Erythroblast (primary cell): ENCODE data around the gene GALNT10.
A peak's percentile ranks its signal among the peaks of the same experiment; 100 is the strongest.

Experiments
- DNase-seq, 2 experiments: peaks; one replicate each; lab custom pipeline; 2025; lab: John Stamatoyannopoulos, UW
- GATA1 ChIP-seq: IDR thresholded peaks from 2 replicates; pipeline ENCODE4 v1.6.1; 2011; ENCODE audit warnings: low read depth, mild to moderate bottlenecking, control low read depth, low read length, moderate library complexity
- POLR2A ChIP-seq: IDR thresholded peaks from 2 replicates; pipeline ENCODE4 v1.6.1; 2011; ENCODE audit warnings: mild to moderate bottlenecking, low read length

Gene GALNT10

GRCh38 chr5:154370813-154371212, 180.3 kb downstream of the GALNT10 start:
- TF ChIP-seq GATA1, result no peak
- TF ChIP-seq POLR2A, result no peak
- DNase-seq, result peak; percentile 53 to 64

DNA sequence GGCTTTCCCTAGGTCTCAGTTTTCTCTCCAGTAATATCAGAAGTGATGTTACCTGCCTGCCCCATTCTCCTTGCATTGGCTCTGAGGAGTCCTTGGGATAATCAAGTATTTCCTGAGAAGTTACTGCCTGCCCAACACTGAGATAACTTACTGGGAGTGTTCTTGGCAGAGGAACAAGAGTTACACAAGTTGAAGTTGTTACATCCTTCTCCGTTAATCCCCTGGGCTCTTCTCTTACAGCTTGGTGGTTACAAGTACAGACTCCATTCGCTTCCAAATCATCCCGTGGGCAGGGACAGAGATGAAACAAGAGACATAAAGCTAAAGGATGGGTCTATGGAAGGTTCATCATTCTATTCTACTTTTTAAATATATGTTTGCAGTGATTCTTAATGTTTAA, 181.2 kb downstream of the GALNT10 start:
- DNase-seq, result peak; percentile 73 to 79

DNA sequence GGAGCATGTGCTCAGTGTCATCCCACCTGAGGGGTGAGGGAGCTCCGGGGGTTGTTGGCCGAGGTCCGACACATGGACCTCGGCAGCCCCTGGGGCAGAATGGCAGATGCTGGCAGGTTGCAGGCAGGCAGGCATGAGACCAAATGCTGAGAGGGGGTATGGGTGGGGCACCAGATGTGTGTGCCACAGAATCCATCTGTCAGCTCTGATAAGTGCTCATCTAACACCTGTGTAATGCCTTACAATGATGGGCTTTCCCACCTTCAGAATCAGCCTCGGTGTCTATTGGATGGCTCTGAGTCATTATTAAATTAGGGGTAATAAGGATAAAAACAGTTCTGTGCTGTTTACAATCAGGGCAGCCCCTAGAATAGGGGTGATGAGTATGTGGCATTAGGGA, 182.1 kb downstream of the GALNT10 start:
- TF ChIP-seq POLR2A (no peak), GATA1 (no peak)
- peak; percentile 77 to 84 for DNase-seq

More for the DNA sequence above, 181.2 kb downstream of the GALNT10 start:
- TF ChIP-seq GATA1 (no peak), POLR2A (no peak)

DNA sequence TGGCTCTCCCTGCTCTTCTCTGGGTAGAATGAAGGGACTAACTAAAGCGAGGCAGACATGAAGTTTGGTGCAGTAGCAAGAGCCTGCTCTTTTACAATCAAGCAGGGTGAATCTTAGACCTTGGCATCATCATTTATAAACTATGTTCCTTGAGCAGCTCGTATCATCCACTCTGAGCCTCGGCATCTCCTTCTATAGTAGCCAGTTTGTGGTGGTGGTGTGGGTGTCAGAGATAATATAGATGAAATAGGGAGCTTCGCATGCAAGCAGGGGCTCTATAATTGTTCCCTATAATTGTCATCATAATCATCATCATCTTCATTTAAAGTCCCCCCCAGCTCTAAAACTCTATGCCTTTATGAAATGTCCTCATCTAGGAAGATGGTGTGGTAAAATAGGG, 182.8 kb downstream of the GALNT10 start:
- peak in 1 of 2 experiments; percentile 82 for DNase-seq
- TF ChIP-seq POLR2A (no peak), GATA1 (no peak)

DNA sequence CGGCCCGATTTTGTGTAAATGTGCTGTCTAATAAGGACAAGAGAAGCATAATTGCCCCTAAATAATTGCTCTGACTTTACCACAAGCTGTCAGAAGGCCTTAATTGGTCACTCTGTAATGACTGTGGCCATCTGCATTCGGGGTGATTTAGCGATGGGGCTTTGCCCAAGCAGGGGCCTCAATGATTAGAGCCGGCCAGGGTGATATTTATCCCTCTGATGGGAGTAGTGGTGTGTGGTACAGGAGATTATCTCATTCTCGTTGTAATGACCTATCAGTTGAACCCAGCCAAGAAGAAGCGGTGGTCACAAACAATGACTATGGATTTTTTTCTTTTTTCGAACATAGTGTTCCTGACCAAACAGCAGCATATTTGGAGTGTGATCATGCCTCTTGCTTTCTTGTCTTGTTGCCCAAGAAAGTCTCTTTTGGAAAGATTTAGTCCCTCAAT, 183.2 kb downstream of the GALNT10 start:
- no peak for TF ChIP-seq GATA1
- TF ChIP-seq POLR2A, result no peak
- peak; percentile 91 to 99 for DNase-seq

- DNase-seq, result no peak
- TF ChIP-seq GATA1 (no peak), POLR2A (no peak)
Observed at GRCh38 chr5:154374264-154374663, 183.7 kb downstream of the GALNT10 start.

DNA sequence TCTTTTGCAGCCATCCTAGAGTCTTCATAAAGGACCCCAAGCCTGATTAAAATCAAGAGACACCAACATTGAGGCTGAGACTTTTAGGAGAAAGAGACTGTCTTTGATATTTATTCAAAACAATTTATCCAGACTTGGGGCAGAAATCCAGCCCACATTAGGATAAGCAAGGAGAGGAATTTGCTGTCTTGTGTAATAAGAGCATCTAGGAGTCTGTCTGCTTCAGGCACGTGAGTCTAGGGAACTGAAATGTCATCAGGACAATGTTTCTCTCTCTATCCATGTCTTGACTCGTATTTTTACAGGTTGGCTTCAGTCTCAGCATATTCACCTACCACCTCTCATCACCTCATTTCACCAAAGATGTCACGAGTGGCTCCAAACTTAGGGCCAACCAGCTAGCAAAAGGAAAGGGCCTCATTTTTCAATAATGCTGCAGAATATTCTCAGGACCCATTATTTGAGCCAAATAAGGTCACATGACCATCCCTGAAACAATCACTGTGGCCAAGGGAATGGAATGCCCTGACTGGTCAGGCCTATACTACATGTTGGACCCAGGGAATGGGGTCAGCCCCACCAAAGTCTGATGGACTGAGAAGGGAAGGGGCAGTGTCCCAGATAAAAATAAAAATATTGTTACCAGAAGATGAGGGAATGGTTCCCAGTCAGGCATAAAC, 184.9 kb downstream of the GALNT10 start:
- peak in 1 of 2 experiments; percentile 25 for DNase-seq
- no peak for TF ChIP-seq POLR2A
- no peak for TF ChIP-seq GATA1

GRCh38 chr5:154376481-154376880, 185.9 kb downstream of the GALNT10 start:
- TF ChIP-seq POLR2A, result no peak
- TF ChIP-seq GATA1, result no peak
- no peak for DNase-seq

- TF ChIP-seq GATA1 (no peak), POLR2A (no peak)
- no peak for DNase-seq
Observed at GRCh38 chr5:154377754-154378533, 187.4 kb downstream of the GALNT10 start.

GRCh38 chr5:154380263-154380662, 189.7 kb downstream of the GALNT10 start:
- TF ChIP-seq POLR2A, result no peak
- no peak for TF ChIP-seq GATA1

DNA sequence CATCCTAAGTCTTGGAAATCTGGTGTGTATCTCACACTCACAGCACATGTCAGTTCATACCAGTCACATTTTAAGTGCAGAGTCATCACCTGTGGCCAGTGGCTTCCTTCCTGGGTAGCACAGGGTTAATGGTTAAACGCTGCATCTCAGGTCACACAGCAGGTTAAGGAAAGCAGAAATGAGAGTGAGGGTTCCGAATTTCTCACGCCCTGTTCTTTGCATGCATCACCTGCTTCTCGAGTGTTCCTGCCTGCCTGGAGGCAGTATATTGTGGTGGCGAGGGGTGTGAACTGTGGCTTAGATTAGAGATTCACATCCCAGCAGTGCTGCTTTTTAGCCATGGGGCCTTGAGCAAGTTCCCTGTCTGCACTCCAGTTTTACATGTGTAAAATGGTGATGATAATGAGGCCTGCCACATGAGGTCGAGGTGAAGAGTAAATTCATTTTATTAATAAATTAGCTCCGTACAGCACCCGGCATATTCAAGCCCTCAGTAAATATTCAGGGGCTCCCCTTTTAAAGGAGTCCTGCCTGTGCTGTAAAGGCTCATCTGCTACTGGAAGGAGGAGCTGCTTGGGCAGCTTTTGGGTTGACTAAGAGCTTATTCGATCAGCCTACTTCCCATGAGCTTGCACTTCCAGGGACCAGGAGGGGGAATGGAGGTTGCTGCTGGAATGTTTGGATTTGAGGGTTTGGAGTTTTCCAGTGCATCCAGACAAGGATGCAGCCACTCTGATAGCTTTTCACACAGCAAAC, 194.1 kb downstream of the GALNT10 start:
- no peak for DNase-seq
- TF ChIP-seq POLR2A (no peak), GATA1 (no peak)

More at GRCh38 chr5:154380263-154380662, 189.7 kb downstream of the GALNT10 start:
- DNase-seq, result no peak

DNA sequence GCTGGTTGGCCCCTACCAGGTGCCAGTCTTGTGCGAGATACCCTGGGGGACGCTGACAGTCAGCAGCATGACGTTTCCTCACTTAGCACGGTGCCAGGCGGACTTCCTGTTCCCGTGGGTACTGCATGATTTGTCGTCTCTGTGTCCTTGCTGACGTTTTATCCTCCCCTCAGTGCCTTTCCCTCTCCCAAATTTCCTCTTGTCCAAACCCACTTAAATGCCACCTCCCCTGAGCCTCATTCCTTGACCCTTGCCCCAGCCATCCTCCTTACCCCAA, 194.6 kb downstream of the GALNT10 start:
- TF ChIP-seq POLR2A (no peak), GATA1 (no peak)
- no peak for DNase-seq

DNA sequence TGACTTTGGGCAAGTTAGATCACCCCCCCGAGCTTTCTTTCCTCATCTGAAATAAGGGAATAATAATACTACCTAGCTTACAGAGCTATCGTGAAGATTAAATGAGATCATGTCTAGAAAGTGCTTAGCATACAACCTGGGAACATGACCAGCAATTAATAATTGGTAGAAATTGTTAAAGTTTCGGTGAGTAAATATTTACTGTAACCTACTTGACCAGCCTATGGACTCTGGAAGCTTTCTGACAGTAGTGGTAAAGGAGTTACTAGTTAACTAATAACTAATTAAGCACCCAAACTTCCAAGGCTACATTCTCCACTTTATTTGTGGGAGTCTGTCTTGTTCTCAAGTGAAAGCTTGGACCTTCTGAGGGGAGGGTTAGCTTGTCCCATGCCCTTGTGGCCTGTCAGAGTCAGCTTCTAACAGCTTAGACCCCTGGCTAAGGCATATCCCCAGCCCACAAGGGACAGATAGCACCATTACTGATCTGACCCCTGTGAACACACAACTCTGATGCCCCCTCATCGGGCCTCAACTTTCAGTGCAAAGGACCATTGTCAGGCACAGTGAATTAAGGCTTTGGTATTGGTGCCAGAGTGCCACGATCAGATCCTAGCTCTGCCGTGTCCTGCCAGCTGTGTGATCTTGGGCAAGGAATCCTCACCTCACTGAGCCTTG, 196.6 kb downstream of the GALNT10 start:
- no peak for TF ChIP-seq GATA1
- no peak for TF ChIP-seq POLR2A
- DNase-seq, result no peak
